Stomach (tissue), 4 donors: Measurements from ENCODE around the gene PGBD5.

ENCODE experiments used
- CTCF ChIP-seq, 7 experiments: fragments of 450-650 bp in 4 of 7; fragments of 200-600 bp in 3 of 7; sonication (generic) in 3 of 7; IDR thresholded peaks; one replicate each; pipeline ENCODE4 v1.5.1; 2016 to 2019; ENCODE audit warnings: antibody characterized with exemption in 7 of 7, control low read depth in 2 of 7, mild to moderate bottlenecking in 1 of 7
- POLR2AphosphoS5 ChIP-seq, 3 donors: sonication (generic); formaldehyde crosslinking; IDR thresholded peaks; one replicate each; pipeline ENCODE4 v1.6.1; 2016; ENCODE audit warnings: antibody characterized with exemption in 3 of 3

- TF ChIP-seq CTCF (IDR thresholded peaks at IDR 0.05), result no peak
- no peak for TF ChIP-seq POLR2AphosphoS5 (IDR thresholded peaks at IDR 0.05)
These were observed 40.2 kb downstream of the PGBD5 start for GRCh38 chr1:230385930-230386329.
